SK-N-SH (cell line): ENCODE results near the gene GRIN2A. TPM values are rescaled to one million over a fixed set of nuclear protein-coding genes. Genes with fewer than 3 reads are reported as not detected.

Experiments used
- CTCF ChIA-PET: fragments of 300-600, 350-600 bp; formaldehyde crosslinking; extraction: SDS; loops from one replicate; lab custom pipeline; 2021; lab: Yijun Ruan, JAX
- POLR2A ChIA-PET: fragments of 350-600 bp; sonication (Branson Sonifier 250); formaldehyde crosslinking; extraction: SDS; loops from one replicate; lab custom pipeline; 2020; ENCODE audit warnings: antibody characterized with exemption, inconsistent platforms; lab: Yijun Ruan, JAX
- DNase-seq: peaks from one replicate; pipeline ENCODE4 v3.0.0; 2012
- H2AFZ ChIP-seq: fragments of 200-600 bp; sonication (generic); 2 replicates; pipeline ENCODE4 v1.8.1; 2016; ENCODE audit warnings: antibody characterized with exemption, mild to moderate bottlenecking, low read depth
- H3F3A ChIP-seq: fragments of 200-600 bp; sonication (generic); replicated peaks from 2 replicates; pipeline ENCODE3; 2016; ENCODE audit warnings: antibody characterized with exemption, mild to moderate bottlenecking; ENCODE audit not compliant: insufficient read depth
- H3K27ac ChIP-seq, 2 experiments: fragments of 200-500 bp in 1 of 2; fragments of 200-600 bp in 1 of 2; sonication (Bioruptor generic) in 1 of 2; sonication (generic), shearing (Covaris generic) in 1 of 2; 2 replicates each; pipeline versions ENCODE4 v1.5.1 to v1.6.1; 2014 to 2016; ENCODE audit warnings: low read depth in 2 of 2, inconsistent platforms in 1 of 2, low read length in 1 of 2, mild to moderate bottlenecking in 1 of 2, mixed read lengths in 1 of 2
- H3K27me3 ChIP-seq: fragments of 200-600 bp; sonication (generic), shearing (Covaris generic); 2 replicates; pipeline ENCODE4 v1.6.1; 2016; ENCODE audit warnings: mixed run types; ENCODE audit not compliant: insufficient read depth
- H3K36me3 ChIP-seq, 2 experiments: fragments of 200-500 bp in 1 of 2; fragments of 200-600 bp in 1 of 2; sonication (Bioruptor generic) in 1 of 2; sonication (generic) in 1 of 2; replicated peaks in 1 of 2; 2 replicates each; pipeline versions ENCODE3 to v1.5.1; 2014 to 2016; ENCODE audit warnings: low read length in 1 of 2, mild to moderate bottlenecking in 1 of 2; ENCODE audit not compliant: insufficient read depth in 2 of 2, control insufficient read depth in 1 of 2
- H3K4me1 ChIP-seq, 2 experiments: fragments of 200-500 bp in 1 of 2; fragments of 200-600 bp in 1 of 2; sonication (Bioruptor generic) in 1 of 2; sonication (generic), shearing (Covaris generic) in 1 of 2; 2 replicates each; pipeline versions ENCODE4 v1.5.1 to v1.6.1; 2014 to 2016; ENCODE audit warnings: low read depth in 1 of 2, low read length in 1 of 2, mixed run types in 1 of 2; ENCODE audit not compliant: insufficient read depth in 2 of 2, control insufficient read depth in 1 of 2
- H3K4me2 ChIP-seq: fragments of 200-600 bp; sonication (generic), shearing (Covaris generic); 2 replicates; pipeline ENCODE4 v1.6.1; 2017; ENCODE audit warnings: mixed run types
- H3K4me3 ChIP-seq, 2 experiments: fragments of 200-500 bp in 1 of 2; fragments of 200-600 bp in 1 of 2; sonication (Bioruptor generic) in 1 of 2; sonication (generic), shearing (Covaris generic) in 1 of 2; 2 replicates each; pipeline versions ENCODE4 v1.5.1 to v1.8.1; 2014 to 2016; ENCODE audit warnings: low read depth in 2 of 2, inconsistent platforms in 1 of 2, low read length in 1 of 2, mild to moderate bottlenecking in 1 of 2, mixed read lengths in 1 of 2, moderate library complexity in 1 of 2
- H3K79me2 ChIP-seq: fragments of 200-600 bp; sonication (generic); 2 replicates; pipeline ENCODE4 v1.8.1; 2017; ENCODE audit warnings: mild to moderate bottlenecking; ENCODE audit not compliant: insufficient read depth
- H3K9ac ChIP-seq: fragments of 200-600 bp; sonication (generic); 2 replicates; pipeline ENCODE4 v1.6.1; 2017; ENCODE audit warnings: mixed run types
- H3K9me2 ChIP-seq: fragments of 200-600 bp; sonication (generic); 2 replicates; pipeline ENCODE4 v1.6.1; 2017; ENCODE audit warnings: mixed run types
- H3K9me3 ChIP-seq: fragments of 200-600 bp; sonication (generic); 2 replicates; pipeline ENCODE4 v1.6.1; 2017; ENCODE audit warnings: mixed run types, mild to moderate bottlenecking, moderate library complexity
- H4K20me1 ChIP-seq: fragments of 200-600 bp; sonication (generic); 2 replicates; pipeline ENCODE4 v1.6.1; 2017; ENCODE audit warnings: mild to moderate bottlenecking, mixed run types; ENCODE audit not compliant: insufficient read depth
- CHD2 ChIP-seq: fragments of 150-350 bp; IDR thresholded peaks from 2 replicates; pipeline ENCODE4 v1.6.1; 2018; ENCODE audit warnings: low read length; ENCODE audit not compliant: partially characterized antibody
- FOXM1 ChIP-seq: IDR thresholded peaks from 2 replicates; pipeline ENCODE4 v1.4.0; 2012; ENCODE audit warnings: low read depth, mild to moderate bottlenecking
- NFIC ChIP-seq: IDR thresholded peaks from 2 replicates; pipeline ENCODE4 v1.4.0; 2012; ENCODE audit warnings: borderline replicate concordance
- RCOR1 ChIP-seq: fragments of 150-350 bp; IDR thresholded peaks from 2 replicates; pipeline ENCODE4 v1.6.1; 2017; ENCODE audit warnings: antibody characterized with exemption, low read length
- TCF12 ChIP-seq: IDR thresholded peaks from 2 replicates; pipeline ENCODE4 v1.4.0; 2012
- TEAD4 ChIP-seq: IDR thresholded peaks from 2 replicates; pipeline ENCODE4 v1.4.0; 2012; ENCODE audit warnings: mild to moderate bottlenecking, borderline replicate concordance; ENCODE audit not compliant: insufficient read depth
- YY1 ChIP-seq: IDR thresholded peaks from 2 replicates; pipeline ENCODE4 v1.4.0; 2012; ENCODE audit warnings: low read depth, mild to moderate bottlenecking
- WGBS: methylation state at CpG from one replicate; pipeline ENCODE4 v1.1.6; 2017; ENCODE audit warnings: low lambda C conversion rate; 5-methylcytosine and 5-hydroxymethylcytosine counted together
- polyA plus RNA-seq, 3 experiments: library from polyadenylated mRNA; depleted of rRNA; stranded (reverse); fragments of >200 nt; gene quantifications; 2 replicates each; pipeline ENCODE4 v1.2.3, GENCODE V29; 2012
- TF ChIP-seq, protein P1 (sequence below): fragments of 150-350 bp; IDR thresholded peaks from 2 replicates; pipeline ENCODE4 v1.6.1; 2017; ENCODE audit warnings: antibody characterized with exemption, low read length, low read depth, borderline replicate concordance
- TF ChIP-seq, protein P2 (sequence below): IDR thresholded peaks from 2 replicates; pipeline ENCODE4 v1.4.0; 2012; ENCODE audit warnings: low read depth, borderline replicate concordance
- TF ChIP-seq, protein P3 (sequence below): fragments of 150-350 bp; IDR thresholded peaks from 2 replicates; pipeline ENCODE4 v1.6.1; 2016; ENCODE audit warnings: mild to moderate bottlenecking, low read depth, low read length
- TF ChIP-seq, protein P4 (sequence below): IDR thresholded peaks from 2 replicates; pipeline ENCODE4 v1.4.0; 2012; ENCODE audit warnings: low read depth

GRIN2A gene
- polyA plus RNA-seq, 1 of the 3 experiments (the other 2 are of a cell fraction): not detected

DNA sequence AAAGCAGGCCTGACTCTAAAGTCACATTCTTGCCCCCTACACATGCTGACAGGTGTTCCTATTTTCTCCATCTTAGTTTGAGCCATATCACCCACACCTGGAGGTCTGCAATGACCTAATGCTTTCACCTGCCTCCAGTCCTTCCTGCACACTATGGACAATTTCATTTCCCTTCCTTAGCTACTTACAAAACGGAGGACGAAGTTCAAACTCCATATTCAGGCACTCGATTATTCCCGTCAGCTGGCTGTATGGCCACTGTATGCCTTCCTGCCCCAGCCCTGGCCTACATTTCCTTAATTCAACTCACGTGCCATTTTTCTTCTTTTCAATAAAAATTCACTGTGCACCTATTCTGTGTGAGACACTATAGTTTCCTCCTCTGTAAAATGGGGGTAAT is 44.9 kb downstream of the GRIN2A start (continued):
- TF ChIP-seq, protein P1, sequence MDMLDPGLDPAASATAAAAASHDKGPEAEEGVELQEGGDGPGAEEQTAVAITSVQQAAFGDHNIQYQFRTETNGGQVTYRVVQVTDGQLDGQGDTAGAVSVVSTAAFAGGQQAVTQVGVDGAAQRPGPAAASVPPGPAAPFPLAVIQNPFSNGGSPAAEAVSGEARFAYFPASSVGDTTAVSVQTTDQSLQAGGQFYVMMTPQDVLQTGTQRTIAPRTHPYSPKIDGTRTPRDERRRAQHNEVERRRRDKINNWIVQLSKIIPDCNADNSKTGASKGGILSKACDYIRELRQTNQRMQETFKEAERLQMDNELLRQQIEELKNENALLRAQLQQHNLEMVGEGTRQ: no peak
- TF ChIP-seq RCOR1 (no peak), TEAD4 (no peak), NFIC (no peak)

DNA sequence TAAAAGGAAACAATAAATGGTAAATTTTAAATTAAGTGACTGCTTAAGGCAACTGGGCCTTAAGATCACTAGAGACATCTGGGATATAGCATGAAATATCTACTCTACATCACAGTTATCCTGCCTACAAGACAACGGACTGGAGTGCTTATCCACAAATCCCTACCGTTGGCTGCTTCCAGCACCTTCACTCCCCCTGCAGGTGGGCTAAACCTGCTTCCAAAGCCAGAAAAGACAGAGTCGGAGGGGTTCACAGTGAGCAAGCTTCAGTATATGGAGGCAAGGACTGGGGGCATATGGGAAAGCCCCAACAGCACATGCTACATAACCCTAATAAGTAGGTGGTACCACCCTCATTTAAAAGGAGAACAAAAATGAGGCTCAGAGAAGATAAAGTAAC is 45.3 kb downstream of the GRIN2A start:
- ChIA-PET CTCF (no interaction called here), POLR2A (no interaction called here)
- H3K27ac ChIP-seq: no peak overlapping the region
- no peaks in the 10 kb centered on the region for H3K79me2 ChIP-seq
- TF ChIP-seq FOXM1 (no peak), YY1 (no peak), CHD2 (no peak)
- TF ChIP-seq, protein P2, sequence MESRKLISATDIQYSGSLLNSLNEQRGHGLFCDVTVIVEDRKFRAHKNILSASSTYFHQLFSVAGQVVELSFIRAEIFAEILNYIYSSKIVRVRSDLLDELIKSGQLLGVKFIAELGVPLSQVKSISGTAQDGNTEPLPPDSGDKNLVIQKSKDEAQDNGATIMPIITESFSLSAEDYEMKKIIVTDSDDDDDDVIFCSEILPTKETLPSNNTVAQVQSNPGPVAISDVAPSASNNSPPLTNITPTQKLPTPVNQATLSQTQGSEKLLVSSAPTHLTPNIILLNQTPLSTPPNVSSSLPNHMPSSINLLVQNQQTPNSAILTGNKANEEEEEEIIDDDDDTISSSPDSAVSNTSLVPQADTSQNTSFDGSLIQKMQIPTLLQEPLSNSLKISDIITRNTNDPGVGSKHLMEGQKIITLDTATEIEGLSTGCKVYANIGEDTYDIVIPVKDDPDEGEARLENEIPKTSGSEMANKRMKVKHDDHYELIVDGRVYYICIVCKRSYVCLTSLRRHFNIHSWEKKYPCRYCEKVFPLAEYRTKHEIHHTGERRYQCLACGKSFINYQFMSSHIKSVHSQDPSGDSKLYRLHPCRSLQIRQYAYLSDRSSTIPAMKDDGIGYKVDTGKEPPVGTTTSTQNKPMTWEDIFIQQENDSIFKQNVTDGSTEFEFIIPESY: no peak
- TF ChIP-seq, protein P3, sequence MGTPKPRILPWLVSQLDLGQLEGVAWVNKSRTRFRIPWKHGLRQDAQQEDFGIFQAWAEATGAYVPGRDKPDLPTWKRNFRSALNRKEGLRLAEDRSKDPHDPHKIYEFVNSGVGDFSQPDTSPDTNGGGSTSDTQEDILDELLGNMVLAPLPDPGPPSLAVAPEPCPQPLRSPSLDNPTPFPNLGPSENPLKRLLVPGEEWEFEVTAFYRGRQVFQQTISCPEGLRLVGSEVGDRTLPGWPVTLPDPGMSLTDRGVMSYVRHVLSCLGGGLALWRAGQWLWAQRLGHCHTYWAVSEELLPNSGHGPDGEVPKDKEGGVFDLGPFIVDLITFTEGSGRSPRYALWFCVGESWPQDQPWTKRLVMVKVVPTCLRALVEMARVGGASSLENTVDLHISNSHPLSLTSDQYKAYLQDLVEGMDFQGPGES: no peak
- TF ChIP-seq, protein P4, sequence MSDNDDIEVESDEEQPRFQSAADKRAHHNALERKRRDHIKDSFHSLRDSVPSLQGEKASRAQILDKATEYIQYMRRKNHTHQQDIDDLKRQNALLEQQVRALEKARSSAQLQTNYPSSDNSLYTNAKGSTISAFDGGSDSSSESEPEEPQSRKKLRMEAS: no peak
- no peaks in the 10 kb centered on the region for H3K27me3 ChIP-seq
- no peak overlapping the region for H2AFZ ChIP-seq
- no peaks in the 10 kb centered on the region for H4K20me1 ChIP-seq
- H3K4me2 ChIP-seq: no peak overlapping the region
- H3K4me3 ChIP-seq: no peak overlapping the region
- no peaks in the 10 kb centered on the region for H3K9me3 ChIP-seq
- H3K9me2 ChIP-seq: no peaks in the 10 kb centered on the region
- no peak for DNase-seq
- no peak overlapping the region for H3K9ac ChIP-seq
- no peaks in the 10 kb centered on the region for H3K36me3 ChIP-seq
- H3F3A ChIP-seq: no peaks in the 10 kb centered on the region
- WGBS: 8% methylated on average over 3 of the region's 3 CpGs
- peaks cover 0 to 5% of the 10 kb centered on the region in 2 experiments; a peak in 1 of 4 replicates for H3K4me1 ChIP-seq

DNA sequence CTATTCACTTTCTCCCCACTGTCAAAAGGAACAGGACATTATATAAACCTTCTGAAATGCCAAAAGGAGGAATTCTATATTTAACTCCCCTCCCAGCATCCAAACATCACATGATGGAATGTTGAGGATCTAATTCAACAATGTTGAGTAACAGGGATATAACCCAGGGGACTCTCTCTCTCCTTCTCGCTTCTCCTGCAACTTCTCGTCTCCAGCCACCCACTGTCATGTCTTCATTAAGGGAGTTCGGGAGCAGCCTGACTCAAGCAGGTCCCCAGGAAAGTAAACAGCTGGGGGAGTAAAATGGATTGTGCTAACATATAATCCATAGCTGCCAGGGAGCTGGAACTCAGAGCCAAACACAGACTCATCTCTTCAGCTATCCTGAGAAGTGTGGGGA is 51.7 kb downstream of the GRIN2A start:
- Histone ChIP-seq H3F3A (no peaks in the 10 kb centered on the region), H4K20me1 (no peaks in the 10 kb centered on the region), H3K27me3 (no peaks in the 10 kb centered on the region), H3K4me1 (no peaks in the 10 kb centered on the region), H3K27ac (no peak overlapping the region), H2AFZ (no peak overlapping the region), H3K36me3 (no peaks in the 10 kb centered on the region), H3K4me3 (no peak overlapping the region), H3K9me2 (no peaks in the 10 kb centered on the region), H3K9me3 (no peaks in the 10 kb centered on the region), H3K79me2 (no peaks in the 10 kb centered on the region), H3K4me2 (no peak overlapping the region), H3K9ac (no peak overlapping the region)
- no peak for TF ChIP-seq TCF12
- no peak for TF ChIP-seq NFIC
- DNase-seq: no peak
- 12% methylated on average over 3 of the region's 3 CpGs for WGBS
- ChIA-PET POLR2A (no interaction called here), CTCF (interaction anchor here (1.5 kb wide), 1 partner anchor 9 kb away, joined by 3 read pairs; no protein-coding TSS in a partner anchor)
